ENCODE results near the gene C16orf96.
A peak's percentile ranks its signal among the peaks of the same experiment; 100 is the strongest.
"Not testable (repeated sequence)": the region's sequence is repeated elsewhere in the genome, so short reads cannot be mapped to it uniquely, and the experiment has no call there.

C16orf96 gene

DNA sequence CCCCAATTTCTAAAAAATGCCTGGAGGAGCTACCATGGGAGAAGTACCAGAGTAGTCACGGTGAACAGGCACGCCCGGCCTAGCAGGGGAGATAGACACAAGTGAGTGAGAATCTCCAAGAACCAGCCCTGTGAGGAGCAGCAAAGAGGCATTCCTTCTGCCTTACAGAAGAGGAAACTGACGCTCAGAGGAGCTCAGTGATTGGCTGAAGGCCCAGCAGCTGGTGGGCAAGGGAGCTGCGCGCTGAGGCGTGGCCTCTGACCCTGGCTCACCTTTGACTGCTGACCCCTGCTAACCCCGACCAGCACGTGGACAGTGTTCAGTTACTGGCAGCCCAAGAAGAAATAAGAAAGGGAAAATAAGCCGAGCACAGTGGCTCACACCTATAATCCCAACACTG lies 1.8 kb downstream of the C16orf96 start:
- H3K27ac Mint-ChIP-seq, result no peak overlapping the region
- H3K4me1 Mint-ChIP-seq (ENCODE audit: low read depth), result no peaks in the 10 kb centered on the region
- intact Hi-C loops (cut with micrococcal nuclease), result no loop called here
- no peak overlapping the region for H3K4me3 Mint-ChIP-seq
- peaks cover 8% of the 10 kb centered on the region for H3K27me3 Mint-ChIP-seq
- no peaks in the 10 kb centered on the region for H3K9me3 Mint-ChIP-seq
- no peaks in the 10 kb centered on the region for H3K36me3 Mint-ChIP-seq (ENCODE audit: low read depth)

DNA sequence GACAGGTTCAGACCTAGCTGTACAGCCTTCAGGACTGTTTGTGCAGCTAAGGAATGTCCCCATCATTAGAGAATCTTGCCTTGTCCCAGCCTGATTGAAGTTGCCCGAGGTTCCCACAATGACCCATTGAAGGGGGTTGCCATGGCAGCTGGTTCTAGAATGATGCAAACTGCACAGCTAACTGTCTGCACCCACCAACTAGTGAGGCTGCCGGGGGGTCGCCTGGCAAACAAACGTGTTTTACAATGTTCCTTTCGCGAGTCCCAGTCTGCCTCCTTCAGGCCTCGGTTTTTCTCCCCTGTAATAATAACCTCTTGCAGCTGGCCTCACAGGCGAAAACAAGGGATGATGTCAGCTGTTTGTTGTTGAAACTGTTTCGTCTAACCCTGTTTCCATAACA lies 5.5 kb downstream of the C16orf96 start:
- intact Hi-C loops (cut with micrococcal nuclease), result no loop called here
- peaks cover 6% of the 10 kb centered on the region for H3K27me3 Mint-ChIP-seq
- H3K4me1 Mint-ChIP-seq (ENCODE audit: low read depth), result no peaks in the 10 kb centered on the region
- no peaks in the 10 kb centered on the region for H3K9me3 Mint-ChIP-seq
- no peaks in the 10 kb centered on the region for H3K36me3 Mint-ChIP-seq (ENCODE audit: low read depth)
- H3K27ac Mint-ChIP-seq, result no peak overlapping the region
- H3K4me3 Mint-ChIP-seq, result no peak overlapping the region

DNA sequence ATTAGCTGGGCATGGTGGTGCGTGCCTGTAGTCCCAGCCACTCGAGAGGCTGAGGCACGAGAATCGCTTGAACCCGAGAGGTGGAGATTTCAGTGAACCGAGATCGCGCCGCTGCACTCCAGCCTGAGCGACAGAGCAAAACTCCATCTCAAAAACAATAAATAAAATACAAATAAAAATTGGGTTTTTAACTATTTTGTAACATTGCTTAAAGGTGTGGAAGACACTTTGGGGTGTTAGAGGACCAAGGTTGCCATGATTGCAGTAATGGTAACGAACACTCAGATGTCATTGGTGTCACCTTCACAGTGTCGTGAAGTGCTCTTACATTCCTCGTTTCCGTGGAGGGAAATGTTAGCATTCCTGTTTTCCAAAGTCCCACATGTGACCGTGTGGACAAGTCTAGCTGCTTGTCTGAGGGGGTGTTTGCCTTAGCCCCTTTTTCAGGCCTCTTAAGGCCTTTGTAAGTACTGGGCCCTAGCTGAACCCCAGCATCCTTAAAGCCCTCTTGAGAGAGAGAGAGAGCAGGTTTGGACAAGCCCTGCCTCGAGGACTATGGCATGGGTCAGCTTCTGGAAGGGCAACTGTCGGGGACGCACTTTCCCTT lies 8.6 kb downstream of the C16orf96 start:
- intact Hi-C loops (cut with micrococcal nuclease), result no loop called here
- H3K9me3 Mint-ChIP-seq, result no peaks in the 10 kb centered on the region
- H3K36me3 Mint-ChIP-seq (ENCODE audit: low read depth), result no peaks in the 10 kb centered on the region
- H3K4me3 Mint-ChIP-seq, result no peak overlapping the region
- peaks cover 3% of the 10 kb centered on the region for H3K27me3 Mint-ChIP-seq
- no peaks in the 10 kb centered on the region for H3K4me1 Mint-ChIP-seq (ENCODE audit: low read depth)
- H3K27ac Mint-ChIP-seq, result peak overlapping the region; percentile 22

DNA sequence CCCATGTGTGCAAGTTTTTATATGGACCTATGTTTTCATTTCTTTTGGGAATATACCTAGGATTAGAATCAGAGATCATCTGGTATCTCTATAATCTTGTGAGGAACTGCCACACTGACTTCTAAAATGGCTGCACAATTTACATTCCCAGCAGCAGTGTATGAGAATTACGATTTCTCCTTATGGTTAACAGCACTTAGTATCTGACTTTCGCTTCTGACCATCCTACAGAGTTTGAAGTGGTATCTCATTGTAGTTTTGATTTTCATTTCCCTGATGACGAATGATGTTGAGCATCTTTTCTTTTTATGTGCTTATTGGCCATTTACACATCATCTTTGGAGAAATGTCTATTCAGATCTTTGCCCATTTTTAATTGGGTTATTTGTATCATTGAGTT lies 10.0 kb downstream of the C16orf96 start:
- no peak overlapping the region for H3K4me3 Mint-ChIP-seq
- H3K27me3 Mint-ChIP-seq, result peaks cover 1% of the 10 kb centered on the region
- no peak overlapping the region for H3K27ac Mint-ChIP-seq
- no peaks in the 10 kb centered on the region for H3K36me3 Mint-ChIP-seq (ENCODE audit: low read depth)
- H3K9me3 Mint-ChIP-seq, result no peaks in the 10 kb centered on the region
- H3K4me1 Mint-ChIP-seq (ENCODE audit: low read depth), result no peaks in the 10 kb centered on the region
- intact Hi-C loops (cut with micrococcal nuclease), result no loop called here

DNA sequence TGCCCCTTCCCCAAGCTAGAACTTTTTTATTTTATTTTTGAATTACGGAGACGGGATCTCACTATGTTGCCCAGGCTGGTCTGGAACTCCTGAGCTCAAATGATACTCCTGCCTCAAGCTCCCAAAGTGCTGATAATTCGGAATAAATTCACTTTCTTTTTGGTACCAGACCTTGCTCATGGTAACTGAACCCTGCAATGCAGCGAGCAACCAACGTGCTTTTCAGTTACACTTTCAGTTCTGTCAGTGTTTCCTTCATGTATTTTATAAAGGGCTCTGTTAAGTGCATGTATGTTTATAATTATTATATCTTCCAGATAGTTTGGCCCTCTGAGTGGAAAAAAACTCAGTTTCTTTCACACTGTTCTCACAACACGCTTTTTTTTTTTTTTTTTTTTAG lies 13.9 kb downstream of the C16orf96 start:
- Mint-ChIP-seq H3K36me3 (ENCODE audit: low read depth) (no peaks in the 10 kb centered on the region), H3K4me3 (no peak overlapping the region), H3K27me3 (peaks cover 1% of the 10 kb centered on the region), H3K9me3 (no peaks in the 10 kb centered on the region), H3K27ac (no peak overlapping the region), H3K4me1 (ENCODE audit: low read depth) (peaks cover 7% of the 10 kb centered on the region)
- intact Hi-C loops (cut with micrococcal nuclease), result no loop called here

DNA sequence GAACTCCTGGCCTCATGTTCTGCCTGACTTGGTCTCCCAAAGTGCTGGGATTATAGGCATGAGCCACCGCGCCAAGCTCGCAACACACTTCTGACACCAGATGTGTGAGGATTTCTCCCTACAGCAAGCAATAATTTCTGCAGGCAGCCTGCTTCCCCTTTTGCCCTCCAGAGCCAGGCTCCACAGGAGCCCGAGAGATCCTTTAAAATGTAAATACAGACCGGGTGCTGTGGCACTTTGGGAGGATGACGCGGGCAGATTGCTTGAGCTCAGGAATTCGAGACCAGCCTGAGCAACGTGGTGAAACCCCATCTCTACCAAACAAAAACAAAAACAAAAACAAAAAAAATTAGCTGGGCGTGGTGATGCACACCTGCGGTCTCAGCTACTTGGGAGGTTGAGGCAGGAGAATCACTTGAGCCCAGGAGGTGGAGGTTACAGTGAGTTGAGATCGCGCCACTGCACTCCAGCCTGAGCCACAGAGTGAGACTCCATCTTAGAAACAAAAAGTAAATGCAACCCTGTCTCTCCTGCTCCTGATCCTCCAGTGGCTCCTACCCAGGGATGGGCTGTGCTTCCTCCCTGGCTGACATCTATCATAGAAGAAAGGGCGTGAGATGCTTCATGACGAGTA lies 14.7 kb downstream of the C16orf96 start:
- no peak overlapping the region for H3K27ac Mint-ChIP-seq
- intact Hi-C loops (cut with micrococcal nuclease), result no loop called here
- H3K27me3 Mint-ChIP-seq, result peaks cover 1% of the 10 kb centered on the region
- H3K9me3 Mint-ChIP-seq, result no peaks in the 10 kb centered on the region
- no peak overlapping the region for H3K4me3 Mint-ChIP-seq
- H3K4me1 Mint-ChIP-seq (ENCODE audit: low read depth), result peaks cover 7% of the 10 kb centered on the region
- H3K36me3 Mint-ChIP-seq (ENCODE audit: low read depth), result no peaks in the 10 kb centered on the region

DNA sequence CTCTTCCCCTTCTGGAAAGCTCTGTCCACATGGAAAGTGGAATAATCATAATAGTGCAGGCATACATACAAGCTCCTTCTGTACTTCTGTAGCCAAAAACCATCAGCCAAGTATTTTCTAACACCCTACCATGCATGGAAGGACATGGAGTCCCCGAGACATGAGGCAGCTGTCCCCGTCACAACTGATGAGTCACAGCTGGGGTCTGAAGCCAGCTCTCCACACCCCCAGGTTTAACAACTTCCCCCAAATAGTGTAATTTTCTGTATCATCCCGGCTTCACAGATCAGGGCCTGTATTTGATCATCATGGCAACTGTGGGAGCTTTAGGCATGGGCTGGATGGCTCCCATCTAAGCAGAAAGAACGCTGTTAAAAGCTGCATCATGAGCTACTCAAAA lies 16.6 kb downstream of the C16orf96 start:
- H3K4me1 Mint-ChIP-seq (ENCODE audit: low read depth), result peaks cover 7% of the 10 kb centered on the region
- H3K27ac Mint-ChIP-seq, result no peak overlapping the region
- peaks cover 1% of the 10 kb centered on the region for H3K27me3 Mint-ChIP-seq
- H3K36me3 Mint-ChIP-seq (ENCODE audit: low read depth), result no peaks in the 10 kb centered on the region
- H3K4me3 Mint-ChIP-seq, result no peak overlapping the region
- H3K9me3 Mint-ChIP-seq, result no peaks in the 10 kb centered on the region
- intact Hi-C loops (cut with micrococcal nuclease), result no loop called here

DNA sequence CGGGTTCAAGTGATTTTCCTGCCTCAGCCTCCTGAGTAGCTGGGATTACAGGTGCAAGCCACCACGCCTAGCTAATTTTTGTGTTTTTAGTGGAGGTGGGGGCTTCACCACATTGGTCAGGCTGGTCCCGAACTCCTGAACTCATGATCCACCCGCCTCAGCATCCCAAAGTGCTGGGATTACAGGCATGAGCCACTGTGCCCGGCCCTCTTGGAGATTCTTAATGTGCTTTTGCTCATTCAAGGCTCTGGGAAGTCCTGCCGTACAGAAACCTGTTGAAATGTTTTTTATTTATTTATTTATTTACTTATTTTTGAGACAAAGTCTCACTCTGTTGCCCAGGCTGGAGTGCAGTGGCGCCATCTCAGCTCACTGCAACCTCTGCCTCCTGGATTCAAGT lies 17.8 kb downstream of the C16orf96 start:
- H3K27ac Mint-ChIP-seq; H3K27me3 Mint-ChIP-seq; intact Hi-C loops (cut with micrococcal nuclease); H3K9me3 Mint-ChIP-seq; H3K36me3 Mint-ChIP-seq (ENCODE audit: low read depth); H3K4me1 Mint-ChIP-seq (ENCODE audit: low read depth); H3K4me3 Mint-ChIP-seq: not testable (repeated sequence)

DNA sequence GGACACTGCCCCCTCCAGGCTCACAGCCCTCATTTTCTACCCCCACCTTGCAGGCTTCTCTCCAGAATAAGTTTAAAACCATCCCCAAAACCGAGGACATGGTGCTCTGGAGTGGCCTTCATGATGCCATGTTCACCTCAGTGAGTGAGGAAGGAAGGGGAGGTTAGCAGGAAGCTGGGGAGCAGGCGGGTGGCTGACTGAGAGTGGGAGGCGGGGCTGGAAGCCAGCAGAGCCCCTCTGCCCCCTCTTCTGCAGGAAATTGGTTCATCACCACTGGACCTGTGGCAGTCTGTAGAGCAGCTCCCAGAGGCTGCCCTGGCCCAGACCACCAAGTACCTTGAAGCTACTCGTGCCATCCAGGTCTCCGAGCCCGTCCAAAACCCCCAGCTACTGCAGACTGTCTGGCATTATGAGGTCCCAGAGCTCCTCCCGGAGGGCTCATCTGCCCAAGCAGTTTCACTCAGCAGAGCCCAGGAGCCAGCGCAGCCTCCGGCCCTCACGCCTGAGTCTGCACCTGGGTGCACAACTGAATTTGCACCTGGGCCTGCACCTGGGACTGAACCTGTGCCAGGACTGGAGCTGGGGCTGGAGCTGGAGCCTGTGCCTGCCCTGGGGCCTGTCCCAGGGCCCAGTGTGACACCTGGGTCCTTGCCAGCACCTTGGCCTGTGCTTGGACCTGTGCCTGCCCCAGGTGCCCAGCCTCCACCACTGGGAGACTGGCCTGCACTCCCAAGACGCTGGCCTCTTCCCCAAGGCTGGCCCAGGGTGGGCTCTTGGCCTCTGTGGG lies 19.0 kb downstream of the C16orf96 start:
- H3K36me3 Mint-ChIP-seq (ENCODE audit: low read depth), result no peaks in the 10 kb centered on the region
- no peak overlapping the region for H3K4me3 Mint-ChIP-seq
- no peaks in the 10 kb centered on the region for H3K9me3 Mint-ChIP-seq
- intact Hi-C loops (cut with micrococcal nuclease), result no loop called here
- H3K27ac Mint-ChIP-seq, result no peak overlapping the region
- H3K27me3 Mint-ChIP-seq, result peaks cover 1% of the 10 kb centered on the region
- peaks cover 7% of the 10 kb centered on the region for H3K4me1 Mint-ChIP-seq (ENCODE audit: low read depth)

DNA sequence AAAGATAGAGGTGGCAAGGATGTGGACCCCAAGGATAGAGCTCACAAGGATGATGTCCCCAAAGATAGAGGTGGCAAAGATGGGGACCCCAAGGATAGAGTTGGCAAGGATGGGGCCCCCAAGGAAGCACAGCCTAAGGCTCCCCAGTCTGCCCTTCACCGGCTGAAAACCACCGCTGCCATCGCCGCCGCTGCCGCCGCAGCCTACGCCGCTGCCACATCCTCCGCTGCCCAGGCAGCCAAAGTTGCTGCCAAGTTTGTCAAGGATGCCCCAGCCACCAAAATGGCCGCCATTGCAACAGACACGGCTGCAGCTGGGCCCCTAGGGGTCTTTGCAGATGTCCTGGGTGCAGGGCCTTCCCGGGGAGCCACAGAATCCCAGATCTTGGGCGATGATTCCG lies 19.9 kb downstream of the C16orf96 start:
- Mint-ChIP-seq H3K4me1 (ENCODE audit: low read depth) (peaks cover 7% of the 10 kb centered on the region), H3K36me3 (ENCODE audit: low read depth) (no peaks in the 10 kb centered on the region), H3K27me3 (no peaks in the 10 kb centered on the region), H3K9me3 (no peaks in the 10 kb centered on the region), H3K4me3 (no peak overlapping the region), H3K27ac (no peak overlapping the region)
- intact Hi-C loops (cut with micrococcal nuclease), result no loop called here

DNA sequence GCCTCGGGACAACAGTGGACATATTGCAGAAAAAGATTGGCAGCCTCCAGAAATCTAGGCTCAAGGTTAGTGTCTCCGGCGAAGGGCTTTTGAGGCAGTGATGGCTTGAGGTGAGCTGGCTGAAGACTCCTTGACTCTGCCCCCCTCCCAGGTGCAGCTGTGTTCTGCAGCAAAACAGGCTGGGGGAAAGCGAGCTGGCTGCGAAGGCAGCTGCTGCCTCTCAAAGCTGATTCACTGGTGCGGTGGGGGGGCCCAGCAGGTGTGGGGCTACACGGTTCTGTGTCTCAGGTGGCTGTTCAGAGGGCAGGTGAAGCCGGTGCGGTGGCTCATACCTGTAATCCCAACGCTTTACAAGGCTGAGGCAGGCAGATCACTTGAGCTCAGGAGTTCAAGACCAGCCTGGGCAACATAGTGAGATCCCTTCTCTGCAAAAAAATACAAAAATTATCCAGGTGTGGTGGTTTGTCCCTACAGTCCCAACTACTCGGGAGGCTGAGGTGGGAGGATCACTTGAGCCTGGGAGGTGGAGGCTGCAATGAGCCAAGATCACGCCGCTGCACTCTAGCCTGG lies 22.9 kb downstream of the C16orf96 start:
- Mint-ChIP-seq H3K36me3 (ENCODE audit: low read depth) (no peaks in the 10 kb centered on the region), H3K27me3 (no peaks in the 10 kb centered on the region), H3K9me3 (no peaks in the 10 kb centered on the region), H3K27ac (no peak overlapping the region), H3K4me3 (no peak overlapping the region), H3K4me1 (ENCODE audit: low read depth) (peaks cover 7% of the 10 kb centered on the region)
- intact Hi-C loops (cut with micrococcal nuclease), result no loop called here

DNA sequence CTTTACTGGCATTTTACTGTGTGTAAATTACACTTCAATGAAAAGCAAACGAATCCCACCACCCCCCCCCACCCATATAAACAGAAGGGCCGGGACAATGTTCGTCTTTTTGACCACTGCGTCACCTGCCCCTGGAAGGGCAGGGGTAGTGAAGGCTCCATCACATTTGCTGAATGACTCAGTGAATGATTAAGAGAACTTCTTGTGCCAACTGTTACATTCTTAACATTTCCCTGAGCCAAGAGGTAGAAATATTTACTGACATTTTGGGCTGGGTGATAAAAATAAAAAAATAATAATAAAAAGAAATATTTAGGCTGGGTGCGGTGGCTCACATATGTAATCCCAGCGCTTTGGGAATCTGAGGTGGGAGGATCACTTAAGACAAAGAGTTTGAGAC lies 24.1 kb downstream of the C16orf96 start:
- H3K4me1 Mint-ChIP-seq (ENCODE audit: low read depth), result no peaks in the 10 kb centered on the region
- no peaks in the 10 kb centered on the region for H3K27me3 Mint-ChIP-seq
- intact Hi-C loops (cut with micrococcal nuclease), result no loop called here
- H3K27ac Mint-ChIP-seq, result no peak overlapping the region
- no peaks in the 10 kb centered on the region for H3K36me3 Mint-ChIP-seq (ENCODE audit: low read depth)
- no peaks in the 10 kb centered on the region for H3K9me3 Mint-ChIP-seq
- H3K4me3 Mint-ChIP-seq, result no peak overlapping the region

DNA sequence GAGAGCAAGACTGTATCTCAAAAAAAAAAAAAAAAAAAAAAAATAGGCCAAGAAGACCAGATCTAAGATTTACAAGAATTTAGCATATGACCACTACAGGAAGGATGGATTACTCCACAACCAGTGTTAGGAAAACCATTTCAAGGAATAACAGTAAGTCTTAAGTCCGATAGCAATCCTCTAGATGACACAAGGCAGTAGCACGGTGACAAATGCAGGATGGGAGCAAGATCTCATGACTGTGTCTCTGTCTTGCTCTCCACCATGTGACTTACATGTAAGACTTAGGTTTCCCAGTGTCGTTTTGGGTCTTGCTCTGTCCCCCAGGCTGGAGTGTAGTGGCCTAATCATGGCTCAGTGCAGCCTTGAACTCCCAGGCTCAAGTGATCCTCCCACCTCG lies 27.8 kb downstream of the C16orf96 start:
- no peaks in the 10 kb centered on the region for H3K36me3 Mint-ChIP-seq (ENCODE audit: low read depth)
- H3K4me3 Mint-ChIP-seq, result no peak overlapping the region
- intact Hi-C loops (cut with micrococcal nuclease), result loop anchor here (2.0 kb wide), 1 partner anchor 77 kb away; no protein-coding TSS in a partner anchor
- H3K27ac Mint-ChIP-seq, result no peak overlapping the region
- peaks cover 7% of the 10 kb centered on the region for H3K9me3 Mint-ChIP-seq
- H3K4me1 Mint-ChIP-seq (ENCODE audit: low read depth), result peaks cover 4% of the 10 kb centered on the region
- peaks cover 21% of the 10 kb centered on the region for H3K27me3 Mint-ChIP-seq

DNA sequence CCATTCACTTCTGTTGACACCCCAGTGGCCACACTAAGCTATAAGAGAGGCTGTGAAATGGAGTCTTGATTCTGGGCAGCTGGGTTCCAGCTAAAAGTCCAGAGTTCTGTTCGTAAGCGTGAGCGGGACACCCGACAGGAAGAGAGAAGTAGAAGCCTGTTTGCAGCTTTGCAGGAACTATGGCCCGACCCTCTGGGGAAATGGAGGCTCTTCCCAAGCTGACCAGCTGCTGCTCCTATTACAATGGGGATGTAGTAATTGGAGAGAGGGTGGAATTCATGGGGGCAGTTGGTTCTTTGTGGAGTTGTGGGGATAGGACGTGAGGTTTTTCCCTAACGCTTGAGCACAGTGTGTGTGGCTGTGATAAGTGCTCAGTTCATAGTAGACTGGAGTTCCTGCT lies 30.2 kb downstream of the C16orf96 start:
- intact Hi-C loops (cut with micrococcal nuclease), result no loop called here
- H3K4me1 Mint-ChIP-seq (ENCODE audit: low read depth), result peaks cover 4% of the 10 kb centered on the region
- no peak overlapping the region for H3K4me3 Mint-ChIP-seq
- H3K27ac Mint-ChIP-seq, result no peak overlapping the region
- H3K27me3 Mint-ChIP-seq, result peaks cover 21% of the 10 kb centered on the region
- H3K36me3 Mint-ChIP-seq (ENCODE audit: low read depth), result no peaks in the 10 kb centered on the region
- H3K9me3 Mint-ChIP-seq, result peaks cover 7% of the 10 kb centered on the region

Data from dendritic cell treated with granulocyte-macrophage colony-stimulating factor and Interleukin-4, amounts not matched to agents 40 ng/mL and 50 ng/mL, for 4 days (primary cell).